Astrocyte (in vitro differentiated cells and primary cell): ENCODE measurements around the gene KCNB1. TPM values are rescaled to one million over a fixed set of nuclear protein-coding genes. Genes with fewer than 3 reads are reported as not detected.
"Not testable (repeated sequence)": the region's sequence is repeated elsewhere in the genome, so short reads cannot be mapped to it uniquely, and the experiment has no call there.

Experiments used
- DNase-seq: peaks from one replicate; pipeline ENCODE4 v3.0.0-alpha.2; 2010; ENCODE audit warnings: low read depth
- FAIRE-seq: peaks from 2 replicates; lab custom pipeline; 2011; peaks lifted over from hg19 to GRCh38; lab: Jason Lieb, UNC
- H2AFZ ChIP-seq: 2 replicates; pipeline ENCODE4 v1.6.0; 2012; ENCODE audit warnings: low read depth, low read length, inconsistent platforms
- H3K27ac ChIP-seq: 2 replicates; pipeline ENCODE4 v1.5.1; 2011; ENCODE audit warnings: low read depth, low read length, inconsistent platforms
- H3K27me3 ChIP-seq: 2 replicates; pipeline ENCODE4 v1.6.0; 2011; ENCODE audit warnings: low read length, inconsistent platforms; ENCODE audit not compliant: insufficient read depth
- H3K36me3 ChIP-seq: 2 replicates; pipeline ENCODE4 v1.5.1; 2011; ENCODE audit warnings: low read length, inconsistent platforms; ENCODE audit not compliant: insufficient read depth
- H3K4me1 ChIP-seq: 2 replicates; pipeline ENCODE4 v1.5.1; 2011; ENCODE audit warnings: low read length, inconsistent platforms; ENCODE audit not compliant: insufficient read depth
- H3K4me2 ChIP-seq: 2 replicates; pipeline ENCODE4 v1.6.0; 2012; ENCODE audit warnings: low read length, inconsistent platforms
- H3K4me3 ChIP-seq: 2 replicates; pipeline ENCODE4 v1.5.1; 2011; ENCODE audit warnings: low read depth, mild to moderate bottlenecking, low read length, inconsistent platforms; ENCODE audit not compliant: insufficient read depth
- H3K79me2 ChIP-seq: 2 replicates; pipeline ENCODE4 v1.6.0; 2012; ENCODE audit warnings: mild to moderate bottlenecking, low read length, inconsistent platforms; ENCODE audit not compliant: insufficient read depth
- H3K9ac ChIP-seq: 2 replicates; pipeline ENCODE4 v1.6.0; 2012; ENCODE audit warnings: mild to moderate bottlenecking, low read length, inconsistent platforms
- H3K9me3 ChIP-seq: 2 replicates; pipeline ENCODE4 v1.5.1; 2012; ENCODE audit warnings: low read depth, mild to moderate bottlenecking, low read length, inconsistent platforms; ENCODE audit not compliant: insufficient read depth
- H4K20me1 ChIP-seq: 2 replicates; pipeline ENCODE4 v1.6.0; 2012; ENCODE audit warnings: low read length, inconsistent platforms; ENCODE audit not compliant: insufficient read depth
- H3K27ac Mint-ChIP-seq: one replicate; pipeline ENCODE4 v1.8.0; 2021; ENCODE audit warnings: mild to moderate bottlenecking, mixed read lengths; ENCODE audit not compliant: unreplicated experiment
- H3K27me3 Mint-ChIP-seq: one replicate; pipeline ENCODE4 v1.8.0; 2021; ENCODE audit warnings: low read depth, mixed read lengths; ENCODE audit not compliant: unreplicated experiment
- H3K36me3 Mint-ChIP-seq: one replicate; pipeline ENCODE4 v1.8.0; 2021; ENCODE audit warnings: low read depth, mixed read lengths; ENCODE audit not compliant: unreplicated experiment
- H3K4me1 Mint-ChIP-seq: one replicate; pipeline ENCODE4 v1.8.0; 2021; ENCODE audit warnings: low read depth, mixed read lengths; ENCODE audit not compliant: unreplicated experiment
- H3K4me3 Mint-ChIP-seq: one replicate; pipeline ENCODE4 v1.8.0; 2021; ENCODE audit warnings: mild to moderate bottlenecking, moderate library complexity, mixed read lengths; ENCODE audit not compliant: unreplicated experiment
- H3K9me3 Mint-ChIP-seq: one replicate; pipeline ENCODE4 v1.8.0; 2021; ENCODE audit warnings: mild to moderate bottlenecking, mixed read lengths; ENCODE audit not compliant: unreplicated experiment
- EZH2 ChIP-seq: IDR thresholded peaks from 2 replicates; pipeline ENCODE4 v1.6.1; 2012; ENCODE audit warnings: mild to moderate bottlenecking, low read length, inconsistent platforms; ENCODE audit not compliant: insufficient read depth
- total RNA-seq: library from RNA; stranded (reverse); gene quantifications from 2 replicates; pipeline ENCODE4 v1.2.1, GENCODE V29; 2021
- TF ChIP-seq, protein P1 (sequence below): IDR thresholded peaks from 2 replicates; pipeline ENCODE4 v1.5.1; 2011; ENCODE audit warnings: low read depth, mild to moderate bottlenecking, inconsistent platforms, low read length, moderate library complexity; ENCODE audit not compliant: insufficient read depth

The KCNB1 gene
- total RNA-seq, 1 donor from 2014 or later: 0.48 TPM

DNA sequence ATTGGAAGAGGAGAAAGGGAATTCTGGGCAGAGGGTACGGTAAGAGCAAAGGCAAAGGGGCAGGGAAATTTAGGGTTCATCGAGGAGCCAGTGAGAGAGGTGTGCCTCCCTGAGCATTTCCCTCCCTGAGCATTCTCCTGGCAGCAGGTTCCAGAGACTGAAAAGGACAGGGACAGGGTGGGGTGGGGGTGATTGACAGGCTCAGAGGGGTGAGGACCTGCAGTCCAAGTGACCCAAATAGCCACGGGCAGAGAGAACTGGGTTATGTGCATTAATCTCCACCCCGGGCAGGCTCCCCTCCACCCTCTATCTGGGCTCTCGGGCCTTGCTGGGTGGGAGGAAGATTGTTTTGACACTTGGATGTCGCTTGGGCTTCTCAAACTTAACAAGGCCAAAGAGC is 69.5 kb downstream of the KCNB1 start:
- Mint-ChIP-seq H3K4me3 (no peak overlapping the region), H3K9me3 (no peaks in the 10 kb centered on the region), H3K36me3 (peaks cover 2% of the 10 kb centered on the region), H3K27ac (no peak overlapping the region), H3K4me1 (no peaks in the 10 kb centered on the region), H3K27me3 (peaks cover 62% of the 10 kb centered on the region)
- Histone ChIP-seq H2AFZ (no peak overlapping the region), H3K79me2 (no peaks in the 10 kb centered on the region), H3K4me3 (no peak overlapping the region), H3K27ac (no peak overlapping the region), H3K9me3 (no peaks in the 10 kb centered on the region), H3K4me1 (no peaks in the 10 kb centered on the region), H3K27me3 (peaks cover 43% of the 10 kb centered on the region), H3K4me2 (no peak overlapping the region), H3K36me3 (no peaks in the 10 kb centered on the region), H4K20me1 (no peaks in the 10 kb centered on the region), H3K9ac (no peak overlapping the region)
- DNase-seq: no peak
- TF ChIP-seq EZH2: no peak
- TF ChIP-seq, protein P1, sequence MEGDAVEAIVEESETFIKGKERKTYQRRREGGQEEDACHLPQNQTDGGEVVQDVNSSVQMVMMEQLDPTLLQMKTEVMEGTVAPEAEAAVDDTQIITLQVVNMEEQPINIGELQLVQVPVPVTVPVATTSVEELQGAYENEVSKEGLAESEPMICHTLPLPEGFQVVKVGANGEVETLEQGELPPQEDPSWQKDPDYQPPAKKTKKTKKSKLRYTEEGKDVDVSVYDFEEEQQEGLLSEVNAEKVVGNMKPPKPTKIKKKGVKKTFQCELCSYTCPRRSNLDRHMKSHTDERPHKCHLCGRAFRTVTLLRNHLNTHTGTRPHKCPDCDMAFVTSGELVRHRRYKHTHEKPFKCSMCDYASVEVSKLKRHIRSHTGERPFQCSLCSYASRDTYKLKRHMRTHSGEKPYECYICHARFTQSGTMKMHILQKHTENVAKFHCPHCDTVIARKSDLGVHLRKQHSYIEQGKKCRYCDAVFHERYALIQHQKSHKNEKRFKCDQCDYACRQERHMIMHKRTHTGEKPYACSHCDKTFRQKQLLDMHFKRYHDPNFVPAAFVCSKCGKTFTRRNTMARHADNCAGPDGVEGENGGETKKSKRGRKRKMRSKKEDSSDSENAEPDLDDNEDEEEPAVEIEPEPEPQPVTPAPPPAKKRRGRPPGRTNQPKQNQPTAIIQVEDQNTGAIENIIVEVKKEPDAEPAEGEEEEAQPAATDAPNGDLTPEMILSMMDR: no peak
- no peak for FAIRE-seq

DNA sequence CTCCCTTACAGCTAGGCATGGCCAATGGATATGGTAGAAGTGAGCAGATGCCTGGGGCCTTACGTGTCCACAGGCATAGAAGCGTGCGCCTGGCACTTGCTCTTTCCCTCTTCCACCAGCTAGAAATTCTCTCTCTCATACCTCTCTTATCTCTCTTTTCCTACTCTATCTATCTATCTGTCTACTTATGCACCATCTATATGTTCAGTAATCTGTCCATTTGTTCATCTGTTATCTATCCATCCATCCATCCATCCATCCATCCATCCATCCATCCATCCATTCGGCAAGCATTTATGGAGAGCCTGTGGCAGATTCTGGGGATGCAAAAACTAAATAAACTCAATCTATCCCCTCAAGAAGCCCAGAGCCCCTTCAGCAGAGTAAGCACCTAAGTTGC is 70.2 kb downstream of the KCNB1 start:
- no peak for FAIRE-seq
- H3K36me3 Mint-ChIP-seq: peaks cover 2% of the 10 kb centered on the region
- DNase-seq: no peak
- no peak overlapping the region for H3K4me2 ChIP-seq
- no peak overlapping the region for H3K4me3 ChIP-seq
- H3K27ac ChIP-seq: no peak overlapping the region
- H3K4me3 Mint-ChIP-seq: no peak overlapping the region
- H3K79me2 ChIP-seq: no peaks in the 10 kb centered on the region
- no peak overlapping the region for H3K9ac ChIP-seq
- peaks cover 60% of the 10 kb centered on the region for H3K27me3 Mint-ChIP-seq
- no peak overlapping the region for H3K27ac Mint-ChIP-seq
- H3K9me3 ChIP-seq: no peaks in the 10 kb centered on the region
- H3K4me1 Mint-ChIP-seq: no peaks in the 10 kb centered on the region
- no peak for TF ChIP-seq EZH2
- TF ChIP-seq, protein P1: no peak
- no peaks in the 10 kb centered on the region for H3K36me3 ChIP-seq
- no peaks in the 10 kb centered on the region for H3K4me1 ChIP-seq
- H4K20me1 ChIP-seq: no peaks in the 10 kb centered on the region
- H3K9me3 Mint-ChIP-seq: no peaks in the 10 kb centered on the region
- H3K27me3 ChIP-seq: peaks cover 43% of the 10 kb centered on the region
- H2AFZ ChIP-seq: no peak overlapping the region

DNA sequence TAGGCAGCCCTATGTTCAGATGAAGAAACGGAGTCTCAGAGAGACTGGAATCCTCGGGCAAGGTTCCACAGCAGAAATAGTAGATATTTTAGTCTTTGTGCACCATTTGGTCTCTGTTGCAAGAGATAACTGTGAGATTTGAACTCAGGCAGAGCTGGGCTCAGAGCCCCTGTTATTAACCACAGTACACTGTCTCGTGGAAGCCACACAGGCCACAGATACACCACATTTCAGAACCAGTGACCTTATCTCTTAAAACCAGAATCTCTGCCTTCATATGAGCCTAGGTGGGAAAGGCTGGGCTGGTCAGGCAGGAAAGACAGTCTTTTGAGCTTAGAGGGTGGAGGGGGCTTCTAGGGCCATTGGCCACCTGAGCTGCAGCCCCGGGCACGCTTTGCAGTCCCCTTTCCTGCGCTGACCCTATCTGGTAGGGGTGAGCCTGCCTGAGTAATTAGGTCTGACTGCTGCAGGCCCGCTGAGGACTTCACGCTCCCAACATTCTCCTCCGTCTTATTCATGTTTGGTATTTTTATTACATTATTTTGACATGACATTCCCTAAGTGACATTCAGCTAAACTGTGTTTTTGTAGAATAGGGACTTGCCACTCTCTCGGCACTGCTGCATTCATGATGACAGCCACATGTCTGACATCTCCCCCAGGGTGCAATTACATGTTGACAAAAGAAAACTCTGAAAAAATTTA is 71.1 kb downstream of the KCNB1 start:
- Mint-ChIP-seq H3K9me3 (no peaks in the 10 kb centered on the region), H3K27me3 (peaks cover 62% of the 10 kb centered on the region), H3K36me3 (peaks cover 2% of the 10 kb centered on the region), H3K4me1 (no peaks in the 10 kb centered on the region), H3K27ac (no peak overlapping the region), H3K4me3 (no peak overlapping the region)
- H3K27me3 ChIP-seq: peaks cover 41% of the 10 kb centered on the region
- H3K36me3 ChIP-seq: no peaks in the 10 kb centered on the region
- no peaks in the 10 kb centered on the region for H3K79me2 ChIP-seq
- no peak for FAIRE-seq
- TF ChIP-seq, protein P1: no peak
- TF ChIP-seq EZH2: no peak
- no peak overlapping the region for H3K4me2 ChIP-seq
- no peak overlapping the region for H3K27ac ChIP-seq
- no peaks in the 10 kb centered on the region for H4K20me1 ChIP-seq
- H3K4me1 ChIP-seq: no peaks in the 10 kb centered on the region
- H3K9me3 ChIP-seq: no peaks in the 10 kb centered on the region
- no peak overlapping the region for H3K4me3 ChIP-seq
- H3K9ac ChIP-seq: no peak overlapping the region
- DNase-seq: no peak
- H2AFZ ChIP-seq: no peak overlapping the region

DNA sequence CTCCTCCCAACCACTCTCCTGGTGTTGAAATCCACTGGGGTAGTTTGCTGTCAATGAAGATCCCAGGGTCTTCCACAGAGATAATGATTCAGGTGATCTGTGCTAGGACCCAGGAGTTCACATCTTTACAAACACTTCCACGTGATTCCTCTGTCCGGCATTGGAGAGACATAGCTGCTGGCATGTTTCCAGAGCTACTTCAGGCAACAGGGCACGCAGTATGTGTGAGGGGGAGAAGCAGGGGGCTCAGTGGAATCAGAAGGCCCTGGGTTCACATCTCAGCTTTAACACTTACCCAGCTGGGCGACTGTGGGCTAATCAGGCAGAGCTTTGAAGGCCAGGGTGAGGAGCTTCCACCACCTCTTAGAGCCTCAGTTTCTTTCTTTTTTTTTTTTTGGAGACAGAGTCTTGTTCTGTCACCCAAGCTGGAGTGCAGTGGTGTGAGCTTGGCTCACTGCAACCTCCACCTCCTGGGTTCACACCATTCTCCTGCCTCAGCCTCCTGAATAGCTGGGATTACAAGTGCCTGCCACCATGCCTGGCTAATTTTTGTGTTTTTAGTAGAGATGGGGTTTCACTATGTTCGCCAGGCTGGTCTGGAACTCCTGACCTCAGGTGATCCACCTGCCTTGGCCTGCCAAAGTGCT is 72.4 kb downstream of the KCNB1 start:
- H3K27me3 ChIP-seq: peaks cover 34% of the 10 kb centered on the region
- not testable (repeated sequence) for H3K4me1 Mint-ChIP-seq, H3K4me3 Mint-ChIP-seq, H3K9ac ChIP-seq, H3K36me3 Mint-ChIP-seq, H4K20me1 ChIP-seq, H3K4me1 ChIP-seq, H3K27ac Mint-ChIP-seq, H3K4me2 ChIP-seq, H3K4me3 ChIP-seq, H3K79me2 ChIP-seq, H3K9me3 Mint-ChIP-seq, DNase-seq, H3K9me3 ChIP-seq, H2AFZ ChIP-seq, H3K27ac ChIP-seq, H3K36me3 ChIP-seq, FAIRE-seq
- peaks cover 58% of the 10 kb centered on the region for H3K27me3 Mint-ChIP-seq
